Left renal pelvis (tissue), 4 donors: ENCODE measurements around the gene PSMD14. TPM values are rescaled to one million over a fixed set of nuclear protein-coding genes. Genes with fewer than 3 reads are reported as not detected.

Experiments
- DNase-seq, 4 donors: peaks; one replicate each; pipeline ENCODE4 v3.0.0-alpha.2; 2013; ENCODE audit warnings: low read depth in 4 of 4, low spot score in 3 of 4
- polyA plus RNA-seq, 4 donors: library from polyadenylated mRNA; unstranded; fragments of 120-200 nt; gene quantifications; one replicate each; pipeline ENCODE4 v1.2.1, GENCODE V29; 2013; ENCODE audit not compliant: insufficient read length in 4 of 4

Gene PSMD14
- polyA plus RNA-seq, 4 donors: 36.8 to 60.0 (median 50.3) TPM

DNA sequence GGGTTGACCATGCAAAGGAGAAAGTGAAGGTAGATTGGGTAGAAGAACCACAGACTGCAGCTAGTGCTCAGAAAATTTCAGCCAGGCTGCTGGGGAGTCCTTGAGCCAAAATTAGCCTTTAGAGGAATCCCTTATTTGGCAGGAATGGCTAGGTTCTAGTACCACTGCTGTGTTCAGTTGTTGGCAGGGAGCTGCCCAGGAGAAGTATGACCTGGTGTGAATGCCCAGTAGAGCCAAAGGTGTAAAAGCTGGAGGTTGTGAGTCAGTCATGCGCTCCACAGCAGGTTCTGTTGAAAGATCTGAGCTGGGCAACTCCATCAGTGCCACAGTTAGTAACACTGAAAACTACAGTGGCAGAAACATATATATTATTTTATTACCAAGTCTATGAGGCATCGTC is 71.5 kb downstream of the PSMD14 start:
- no peak for DNase-seq

- DNase-seq: no peak
Measured at GRCh38 chr2:161381546-161381945, 73.3 kb downstream of the PSMD14 start.

DNA sequence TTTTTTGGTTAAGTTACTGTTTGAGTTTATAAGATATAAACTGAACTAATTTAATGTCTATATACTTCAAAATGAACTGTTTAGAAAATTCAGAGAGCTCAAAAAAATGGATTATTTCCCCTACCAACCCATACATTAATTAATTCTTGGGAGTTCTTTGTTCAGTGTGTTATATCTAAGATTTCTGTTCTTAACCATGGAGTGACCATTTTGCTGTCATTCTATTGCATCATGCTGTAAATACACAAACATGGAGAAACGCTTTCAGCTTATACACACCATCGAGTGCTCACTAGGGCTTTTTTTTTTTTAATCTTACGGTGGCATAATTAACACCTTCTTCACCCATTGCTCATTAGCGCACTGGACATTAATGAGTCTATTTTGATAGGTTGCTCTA is 74.5 kb downstream of the PSMD14 start:
- DNase-seq: no peak

DNA sequence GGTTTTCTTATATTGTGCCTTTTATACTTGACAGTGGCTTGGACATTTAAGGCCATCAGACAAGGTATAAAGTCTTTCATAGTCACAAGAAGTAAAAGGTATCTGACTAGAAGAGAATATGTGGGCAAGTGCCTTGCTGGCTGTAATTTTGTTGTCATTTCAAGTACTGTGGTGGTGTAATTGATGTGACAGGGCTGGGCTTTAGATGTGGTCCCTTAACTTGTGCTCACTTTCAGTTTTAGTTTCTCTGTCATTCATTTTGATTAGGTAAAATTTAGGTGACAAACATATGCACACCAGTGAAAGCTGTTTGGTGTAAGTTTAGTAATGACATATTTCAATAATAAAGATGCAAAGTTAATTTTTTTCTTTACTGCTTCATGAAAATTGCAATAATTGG is 76.6 kb downstream of the PSMD14 start:
- DNase-seq: no peak

GRCh38 chr2:161386228-161386824 is 78.1 kb downstream of the PSMD14 start:
- no peak for DNase-seq

DNA sequence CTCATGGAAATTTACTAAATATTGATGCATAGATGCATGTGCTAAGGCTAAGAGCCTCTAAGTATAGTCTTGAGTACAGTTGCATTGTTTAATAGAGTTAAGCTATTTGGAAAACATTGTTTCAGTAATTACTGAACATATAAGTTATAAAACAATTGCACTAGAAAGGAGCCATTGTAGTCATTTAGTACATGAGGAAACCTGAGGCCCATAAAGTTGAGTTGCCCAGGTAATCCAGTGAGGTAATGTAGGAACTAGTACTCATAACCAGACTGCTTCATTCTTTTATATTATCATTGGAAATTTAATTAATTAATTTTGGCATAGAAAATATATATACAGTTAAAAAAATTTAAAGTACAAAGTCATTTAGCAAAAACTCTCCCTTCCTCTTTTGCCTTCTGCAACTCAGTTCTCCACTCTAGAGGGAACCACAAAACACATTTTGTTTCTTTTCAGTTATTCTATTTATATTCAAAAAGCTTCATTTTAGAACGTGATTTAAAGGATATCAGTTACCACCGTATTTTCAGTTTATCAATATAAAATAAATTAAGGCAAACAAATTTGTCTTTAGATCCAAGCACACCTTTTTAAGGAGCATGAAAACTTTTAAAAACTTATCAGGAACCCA is 80.0 kb downstream of the PSMD14 start:
- no peak for DNase-seq

GRCh38 chr2:161391737-161392506 is 83.7 kb downstream of the PSMD14 start:
- no peak for DNase-seq

DNA sequence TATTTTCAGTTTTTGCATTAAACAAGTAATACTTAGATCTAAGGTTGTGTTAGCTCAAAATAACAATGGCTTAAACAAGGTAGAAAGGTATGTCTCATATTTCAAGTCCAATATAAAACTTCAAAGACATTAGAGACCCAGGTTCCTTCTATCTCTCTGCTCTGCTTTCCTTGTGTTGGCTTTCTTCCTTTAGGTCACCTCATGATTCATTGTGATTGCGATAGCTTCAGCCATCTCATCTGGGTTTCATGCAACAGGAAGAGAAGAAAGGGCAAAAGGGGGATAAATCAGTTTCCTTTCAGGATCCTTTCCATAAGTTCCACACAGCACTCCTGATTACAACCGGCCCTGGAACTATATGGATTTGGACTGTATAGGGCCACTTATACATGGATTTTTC is 91.9 kb downstream of the PSMD14 start:
- no peak for DNase-seq

DNA sequence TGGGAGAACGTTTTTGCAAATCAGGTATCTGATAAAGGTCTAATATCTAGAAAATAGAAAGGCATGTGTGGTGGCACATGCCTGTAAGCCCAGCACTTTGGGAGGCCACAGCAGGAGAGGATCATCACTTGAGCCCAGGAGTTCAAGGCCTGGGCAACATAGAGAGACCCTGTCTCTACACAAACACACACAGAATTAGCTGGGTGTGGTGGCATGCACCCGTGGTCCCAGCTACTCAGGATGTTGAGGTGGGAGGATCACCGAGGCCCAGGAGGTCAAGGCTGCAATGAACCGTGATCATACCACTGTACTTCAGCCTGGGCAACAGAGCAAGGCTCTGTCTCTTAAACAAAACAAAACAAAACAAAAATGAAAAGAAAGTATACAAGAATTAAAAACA is 94.1 kb downstream of the PSMD14 start:
- no peak for DNase-seq

DNA sequence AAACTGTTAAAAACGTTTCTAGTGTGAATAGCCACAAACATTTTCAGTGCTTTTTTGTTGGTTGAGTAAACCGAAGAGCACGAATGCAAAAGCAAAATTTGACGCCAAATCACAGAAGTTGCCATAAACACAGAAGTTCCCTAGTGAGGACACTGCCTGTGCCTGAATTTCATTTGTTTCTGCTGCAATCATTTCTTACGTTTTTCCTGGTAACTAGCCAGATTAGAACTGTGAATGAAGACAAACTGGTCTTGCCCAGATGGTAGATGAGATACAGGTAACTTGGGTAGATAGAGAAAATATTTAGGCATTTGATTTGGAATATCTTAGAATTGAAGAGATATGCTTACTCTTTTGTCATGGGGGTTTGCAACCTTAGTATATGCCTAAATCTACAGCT is 98.1 kb downstream of the PSMD14 start:
- no peak for DNase-seq

DNA sequence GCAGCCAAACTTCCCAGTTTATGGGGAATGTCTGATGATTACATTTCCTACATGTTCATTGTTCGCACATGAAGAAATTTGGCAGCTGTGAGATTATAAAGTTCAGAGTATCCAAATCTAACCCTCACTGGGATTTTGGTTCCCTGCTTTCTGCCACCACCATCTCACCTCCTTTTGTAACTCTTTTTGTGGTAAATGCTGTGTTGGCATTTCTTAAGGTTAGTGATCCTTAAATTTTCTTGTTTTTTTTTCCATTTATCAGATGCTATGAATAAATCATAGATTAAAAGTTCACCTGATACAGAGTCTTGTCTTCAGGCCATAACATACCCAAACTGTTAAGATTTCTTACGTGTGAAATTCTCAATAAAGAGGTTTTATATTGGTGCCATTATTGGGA is 99.4 kb downstream of the PSMD14 start:
- no peak for DNase-seq

DNA sequence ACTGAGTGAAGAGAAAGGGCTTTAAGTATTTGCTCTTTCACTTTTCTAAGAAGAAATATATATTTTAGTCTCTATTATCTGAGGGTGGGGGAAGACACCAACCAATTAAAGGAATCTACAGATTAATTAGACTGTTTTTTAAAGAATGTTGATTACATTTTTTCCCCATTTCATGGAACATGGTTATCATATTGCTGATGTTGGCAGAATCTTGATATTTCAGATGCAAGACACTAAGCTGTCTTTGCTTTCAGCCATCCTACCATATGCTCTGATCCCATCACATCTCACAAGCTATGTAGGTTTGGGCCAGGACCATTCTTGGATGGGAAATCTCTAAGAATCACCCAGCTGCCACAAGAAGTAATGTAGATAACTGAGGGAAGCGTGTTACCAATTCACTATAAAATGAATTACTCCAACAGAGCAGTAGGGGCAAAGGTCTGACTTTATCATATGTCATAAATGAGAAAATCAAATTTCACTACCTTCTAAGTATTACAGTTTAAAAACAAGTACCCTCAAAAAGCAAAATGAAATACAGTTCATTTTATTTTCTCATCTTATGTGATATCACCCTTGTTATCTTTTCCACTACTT is 101.2 kb downstream of the PSMD14 start:
- no peak for DNase-seq

DNA sequence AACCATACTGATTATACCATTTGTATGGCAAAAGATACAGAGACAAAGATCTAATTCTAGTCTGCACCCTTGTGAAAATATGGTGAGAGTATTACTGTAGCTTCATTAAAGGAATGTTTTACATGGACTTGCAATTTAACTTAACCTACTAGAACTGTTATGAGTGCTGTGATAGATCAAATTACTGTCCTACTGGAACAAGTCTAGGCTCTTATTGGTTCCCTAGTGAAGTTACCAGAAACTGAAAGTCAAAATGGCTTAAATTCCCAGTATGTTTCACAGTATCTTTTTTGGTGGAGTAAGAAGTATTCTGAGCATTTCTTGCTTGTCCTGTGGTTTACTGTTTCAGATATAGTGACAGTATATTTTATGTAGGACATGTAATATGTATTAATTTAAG is 104.1 kb downstream of the PSMD14 start:
- DNase-seq: no peak

DNA sequence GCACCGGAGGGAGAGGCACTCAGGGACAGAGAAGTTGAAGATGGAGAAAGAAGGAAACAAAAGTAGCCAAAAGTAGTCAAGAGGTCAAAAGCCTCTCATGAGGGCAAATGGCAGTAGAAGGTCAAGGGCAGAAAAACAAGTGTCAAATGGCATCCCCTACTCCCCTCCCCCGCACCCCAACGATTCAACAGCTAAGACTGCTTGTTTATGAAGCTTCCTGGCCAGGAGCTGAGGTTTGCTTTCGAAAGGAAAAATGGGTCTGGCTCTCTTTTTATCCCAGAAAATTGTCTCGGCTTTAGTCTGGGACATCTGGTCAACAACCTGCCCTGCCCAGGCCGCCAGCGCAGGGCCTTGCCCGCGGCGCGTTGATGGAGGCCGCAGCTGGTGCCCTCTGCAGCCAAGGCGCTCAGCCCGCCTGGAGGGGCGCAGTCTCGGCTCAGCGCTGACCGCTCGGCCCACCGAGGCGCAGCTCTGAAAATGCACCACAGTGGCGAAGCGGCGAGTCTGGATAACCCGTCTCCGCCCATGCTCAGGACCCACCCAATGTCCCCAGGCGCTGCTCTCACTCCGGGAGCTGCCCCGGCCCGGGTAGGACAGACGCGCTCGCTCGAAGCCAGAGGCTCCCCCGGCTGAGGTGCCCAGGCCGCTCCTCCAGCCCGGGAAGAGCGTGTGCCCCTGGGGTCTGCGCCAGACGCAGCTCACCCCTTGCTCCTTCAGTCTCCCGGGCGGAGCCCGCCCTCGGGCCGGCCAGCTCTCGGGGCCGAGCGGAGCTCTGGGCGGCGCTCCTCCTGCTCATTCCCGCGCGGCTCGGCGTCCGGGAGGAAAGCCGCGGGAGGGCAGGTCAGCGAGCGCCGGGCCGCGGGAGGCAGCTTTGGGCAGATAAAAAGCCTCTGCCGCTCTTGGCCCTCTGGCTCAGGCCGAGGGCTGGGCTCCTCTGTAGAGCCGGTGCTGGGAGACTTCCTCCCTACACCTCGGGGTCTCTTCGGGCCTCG is 106.1 kb downstream of the PSMD14 start:
- DNase-seq: no peak

- DNase-seq: no peak
Measured at GRCh38 chr2:161415034-161415986, 107.1 kb downstream of the PSMD14 start.

GRCh38 chr2:161415987-161416707 is 107.9 kb downstream of the PSMD14 start, which contains the start of gene TBR1:
Gene TBR1, plus strand, starts transcription at chr2:161416297. Its CDS starts 114 bp downstream, at chr2:161416411.
- no peak for DNase-seq

- DNase-seq: no peak
Measured at GRCh38 chr2:161416708-161417437, 108.6 kb downstream of the PSMD14 start.
